IPS DF 6.9 (cell line): ENCODE measurements around the gene COG4.

Experiments used
- DNase-seq: peaks from one replicate; pipeline ENCODE4 v3.0.0-alpha.2; 2013; ENCODE audit warnings: low read depth, low spot score
- H3K27ac ChIP-seq: one replicate; pipeline ENCODE4 v1.5.1; 2013; ENCODE audit warnings: low read length, control low read depth
- H3K27me3 ChIP-seq: 2 replicates; pipeline ENCODE4 v1.6.1; 2013; ENCODE audit warnings: mild to moderate bottlenecking, low read length; ENCODE audit not compliant: control insufficient read depth, insufficient read depth
- H3K36me3 ChIP-seq: 2 replicates; pipeline ENCODE4 v1.6.1; 2013; ENCODE audit warnings: low read length; ENCODE audit not compliant: control insufficient read depth, insufficient read depth
- H3K4me1 ChIP-seq: 2 replicates; pipeline ENCODE4 v1.6.1; 2013; ENCODE audit warnings: low read length; ENCODE audit not compliant: control insufficient read depth, insufficient read depth
- H3K4me3 ChIP-seq: 2 replicates; pipeline ENCODE4 v1.5.1; 2013; ENCODE audit warnings: mild to moderate bottlenecking, low read length
- H3K9me3 ChIP-seq: 2 replicates; pipeline ENCODE4 v1.6.1; 2013; ENCODE audit warnings: low read length, inconsistent platforms; ENCODE audit not compliant: control insufficient read depth, insufficient read depth
- WGBS: extraction: QIAGEN DNeasy Blood & Tissue Kit; methylation state at CpG from one replicate; pipeline ENCODE4 v1.1.7; 2013; ENCODE audit warnings: mixed read lengths, missing lambda C conversion rate; ENCODE audit not compliant: insufficient read length, insufficient coverage; 5-methylcytosine and 5-hydroxymethylcytosine counted together

The COG4 gene

DNA sequence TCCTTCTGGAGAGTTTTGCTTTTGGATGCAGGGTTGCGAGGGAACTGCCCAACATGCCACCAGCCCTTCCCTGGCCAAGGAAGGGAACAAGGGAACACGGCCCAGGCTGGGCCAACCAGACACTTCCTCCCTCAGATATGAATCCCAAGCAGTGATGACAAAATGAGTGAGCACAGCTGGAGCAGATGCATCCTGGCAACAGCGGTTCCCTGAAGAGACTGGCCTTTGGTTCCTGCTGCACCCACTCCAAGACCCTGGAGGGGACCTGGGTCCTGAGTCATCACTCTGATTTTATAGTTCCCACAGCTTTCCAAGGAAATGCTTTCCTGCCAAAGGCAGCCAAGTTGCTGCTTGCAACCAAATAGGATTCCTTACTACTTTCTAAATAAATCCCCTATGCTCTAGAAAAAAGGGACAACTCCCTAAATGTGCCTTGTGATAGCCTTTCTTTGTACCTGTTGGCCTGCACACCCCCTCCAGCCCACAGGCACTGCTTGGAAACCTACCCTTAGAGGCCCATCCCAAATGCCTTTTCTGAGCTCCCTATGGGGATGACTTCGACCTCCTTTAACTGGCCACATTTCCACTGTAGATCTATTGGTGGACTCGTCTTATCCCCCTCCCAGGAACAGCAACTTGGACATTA is 89.8 kb downstream of the COG4 start:
- H3K27ac ChIP-seq: no peak overlapping the region
- H3K4me1 ChIP-seq: peaks cover 7% of the 10 kb centered on the region; the same call in 1 of the 2 replicates
- no peaks in the 10 kb centered on the region for H3K27me3 ChIP-seq
- no CpG with 5 or more reads among the region's 5 CpGs for WGBS
- peaks cover 3% of the 10 kb centered on the region; the same call in 1 of the 2 replicates for H3K36me3 ChIP-seq
- H3K4me3 ChIP-seq: no peak overlapping the region
- H3K9me3 ChIP-seq: no peaks in the 10 kb centered on the region
- no peak for DNase-seq

DNA sequence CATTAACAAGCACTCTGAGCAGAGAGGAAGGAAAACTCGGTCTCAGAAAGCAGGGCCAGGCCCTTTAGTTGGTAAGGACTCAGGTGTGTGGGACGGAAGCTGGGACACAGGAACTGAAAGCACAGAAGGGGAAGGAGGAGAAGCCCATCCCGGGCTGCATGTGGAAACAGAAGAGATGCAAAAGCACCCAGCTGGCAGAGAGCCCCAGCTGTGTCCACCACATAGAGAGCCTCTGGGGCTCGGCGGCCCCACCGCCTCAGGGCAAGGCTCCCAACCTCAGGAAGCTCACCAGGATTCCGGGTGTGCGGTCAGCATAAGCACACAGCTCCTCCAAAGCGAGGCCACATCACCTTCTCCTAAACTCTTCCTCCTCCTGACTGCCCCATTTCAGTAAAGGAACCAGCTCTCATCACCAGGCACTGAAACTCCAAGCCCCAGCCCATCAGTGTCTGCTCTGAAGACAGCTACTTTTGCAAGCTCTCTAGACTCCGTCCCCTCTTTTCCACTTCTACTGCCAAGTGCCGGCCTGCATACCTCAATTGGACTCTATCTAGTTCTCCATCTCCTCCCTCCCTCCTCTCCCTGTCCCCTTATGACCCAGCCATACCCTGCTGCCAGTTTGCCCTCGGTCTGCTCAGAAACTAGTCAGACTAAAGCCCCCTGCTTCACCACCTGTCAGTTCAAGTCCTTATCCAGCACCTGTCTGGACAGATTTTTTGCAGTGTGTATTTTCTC is 90.5 kb downstream of the COG4 start:
- no peak for DNase-seq
- no peaks in the 10 kb centered on the region for H3K27me3 ChIP-seq
- H3K36me3 ChIP-seq: peaks cover 3% of the 10 kb centered on the region; the same call in 1 of the 2 replicates
- H3K4me1 ChIP-seq: peaks cover 13% of the 10 kb centered on the region; the same call in 1 of the 2 replicates
- H3K9me3 ChIP-seq: no peaks in the 10 kb centered on the region
- no peak overlapping the region for H3K4me3 ChIP-seq
- no peak overlapping the region for H3K27ac ChIP-seq
- no CpG with 5 or more reads among the region's 12 CpGs for WGBS

DNA sequence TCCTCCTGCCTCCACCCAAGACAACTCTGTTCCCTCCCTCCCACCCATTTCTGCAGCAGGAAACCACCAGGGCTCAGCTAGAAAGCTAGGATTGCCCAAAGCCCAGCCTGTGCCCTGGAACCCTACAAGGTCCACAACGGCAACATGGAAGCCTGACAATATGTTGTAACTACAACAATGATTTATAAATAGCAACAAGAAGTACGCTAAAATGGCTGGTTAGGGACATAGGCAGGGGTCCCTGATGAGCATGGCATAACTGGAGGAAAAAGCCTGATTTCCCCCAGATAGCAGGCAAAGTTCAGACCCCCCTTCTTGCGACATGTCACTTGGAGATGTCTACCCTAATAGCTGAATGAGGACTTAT is 91.0 kb downstream of the COG4 start:
- Histone ChIP-seq H3K4me1 (peaks cover 15% of the 10 kb centered on the region; the same call in 1 of the 2 replicates), H3K27me3 (no peaks in the 10 kb centered on the region), H3K36me3 (peaks cover 3% of the 10 kb centered on the region; the same call in 1 of the 2 replicates), H3K9me3 (no peaks in the 10 kb centered on the region), H3K4me3 (no peak overlapping the region), H3K27ac (no peak overlapping the region)
- no peak for DNase-seq
- no CpG with 5 or more reads among the region's 3 CpGs for WGBS

DNA sequence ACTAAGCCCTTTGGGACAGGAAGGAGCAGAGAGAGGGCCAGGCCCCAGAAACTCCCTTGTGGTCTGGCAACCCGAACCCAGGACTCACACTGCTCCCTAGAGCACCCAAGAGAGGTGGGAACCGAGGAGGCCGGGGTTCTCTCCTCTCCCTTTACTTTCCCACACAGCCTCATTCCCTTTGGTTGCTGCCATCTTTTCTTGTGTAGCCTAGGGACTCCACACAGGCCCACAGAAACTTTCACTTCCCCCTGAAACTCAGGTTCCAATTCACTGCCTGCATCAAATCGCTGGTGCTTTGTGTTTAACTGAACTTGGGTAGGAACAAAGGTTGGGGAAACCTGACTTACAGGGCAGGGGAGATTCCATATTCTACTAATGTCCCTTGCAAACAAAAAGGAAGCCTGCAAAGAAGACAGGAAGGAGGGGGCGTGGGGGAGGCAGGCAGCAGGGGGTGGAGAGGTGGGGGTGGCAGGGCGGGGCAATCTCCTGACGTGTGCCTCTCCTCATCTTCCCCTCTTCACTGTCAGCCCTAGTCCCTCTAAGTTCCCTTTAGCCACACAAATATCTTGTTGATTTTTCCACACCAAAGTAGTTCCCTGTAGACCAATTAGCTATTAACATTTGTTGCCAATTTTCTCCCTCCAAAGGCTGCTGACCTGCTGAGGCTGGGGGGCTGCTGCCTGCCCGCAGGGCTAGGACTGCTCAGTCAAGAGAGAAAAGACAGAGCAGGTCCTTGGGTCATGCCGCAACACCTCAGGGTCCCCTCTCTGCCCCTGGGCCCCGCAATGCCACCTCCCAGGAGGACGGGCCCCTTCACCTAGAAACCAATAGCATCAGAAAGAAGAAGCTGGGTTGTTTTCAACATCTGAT is 92.5 kb downstream of the COG4 start:
- H3K4me3 ChIP-seq: no peak overlapping the region
- no peak for DNase-seq
- WGBS: no CpG with 5 or more reads among the region's 11 CpGs
- H3K36me3 ChIP-seq: peaks cover 3% of the 10 kb centered on the region; the same call in 1 of the 2 replicates
- no peaks in the 10 kb centered on the region for H3K9me3 ChIP-seq
- H3K27me3 ChIP-seq: no peaks in the 10 kb centered on the region
- peaks cover 15% of the 10 kb centered on the region; the same call in 1 of the 2 replicates for H3K4me1 ChIP-seq
- peak overlapping the region; percentile 78 for H3K27ac ChIP-seq
